Stimulated activated CD4-positive, alpha-beta T cell treated with anti-CD3 and anti-CD28 coated beads, Interleukin-1b, Interleukin-23, amount 100 ng/mL, for 1 hour (primary cell): ENCODE data around the gene HUNK.

Experiments used
- DNase-seq, 2 donors: peaks; one replicate each; pipeline ENCODE4 v3.0.0-alpha.2; 2020; ENCODE audit warnings: low read depth in 2 of 2

Gene HUNK

GRCh38 chr21:31959881-31960280, 87.1 kb downstream of the HUNK start:
- DNase-seq: no peak

GRCh38 chr21:31961027-31961426, 88.2 kb downstream of the HUNK start:
- DNase-seq: no peak

- DNase-seq: no peak
Observed at GRCh38 chr21:31961704-31962103, 88.9 kb downstream of the HUNK start.

GRCh38 chr21:31964692-31965091, 91.9 kb downstream of the HUNK start:
- DNase-seq: no peak

GRCh38 chr21:31967334-31967733, 94.5 kb downstream of the HUNK start:
- DNase-seq: no peak

- no peak for DNase-seq
Observed at GRCh38 chr21:31972622-31973021, 99.8 kb downstream of the HUNK start.

- no peak for DNase-seq
Observed at GRCh38 chr21:31973402-31973944, 100.7 kb downstream of the HUNK start.

GRCh38 chr21:31974454-31974985, 101.7 kb downstream of the HUNK start:
- DNase-seq: no peak

GRCh38 chr21:31975491-31975890, 102.7 kb downstream of the HUNK start:
- no peak for DNase-seq

GRCh38 chr21:31977816-31978215, 105.0 kb downstream of the HUNK start:
- DNase-seq: no peak

- DNase-seq: no peak
Observed at GRCh38 chr21:31983120-31983519, 110.3 kb downstream of the HUNK start.

GRCh38 chr21:31983554-31983953, 110.7 kb downstream of the HUNK start:
- no peak for DNase-seq

GRCh38 chr21:31985398-31985797, 112.6 kb downstream of the HUNK start:
- no peak for DNase-seq

- DNase-seq: no peak
Observed at GRCh38 chr21:31986035-31986856, 113.4 kb downstream of the HUNK start.

- no peak for DNase-seq
Observed at GRCh38 chr21:31987696-31988095, 114.9 kb downstream of the HUNK start.

GRCh38 chr21:31988492-31989290, 115.9 kb downstream of the HUNK start:
- DNase-seq: no peak

- no peak for DNase-seq
Observed at GRCh38 chr21:31991356-31992331, 118.8 kb downstream of the HUNK start.

GRCh38 chr21:31992391-31992790, 119.6 kb downstream of the HUNK start:
- DNase-seq: no peak

- DNase-seq: no peak
Observed at GRCh38 chr21:31993826-31994825, 121.3 kb downstream of the HUNK start.

- no peak for DNase-seq
Observed at GRCh38 chr21:31997191-31997590, 124.4 kb downstream of the HUNK start.
